Activated CD4-positive, CD25-positive, alpha-beta regulatory T cell treated with anti-CD3 and anti-CD28 coated beads, Interleukin-2, amount 50 U/mL, for 72 hours (primary cell): ENCODE data around the gene PLEKHA7.
"Not testable (repeated sequence)": the region's sequence is repeated elsewhere in the genome, so short reads cannot be mapped to it uniquely, and the experiment has no call there.

ENCODE experiments used
- DNase-seq: peaks from one replicate; pipeline ENCODE4 v3.0.0; 2021

Gene PLEKHA7

GRCh38 chr11:16977136-16977993 lies 36.8 kb downstream of the PLEKHA7 start:
- no peak for DNase-seq

GRCh38 chr11:16976379-16976778 lies 37.8 kb downstream of the PLEKHA7 start:
- no peak for DNase-seq

- no peak for DNase-seq
Measured at GRCh38 chr11:16975906-16976305, 38.3 kb downstream of the PLEKHA7 start.

GRCh38 chr11:16973338-16973964 lies 40.8 kb downstream of the PLEKHA7 start:
- DNase-seq = no peak

GRCh38 chr11:16969010-16969999 lies 44.9 kb downstream of the PLEKHA7 start:
- no peak for DNase-seq

- no peak for DNase-seq
Measured at GRCh38 chr11:16968196-16968595, 46.0 kb downstream of the PLEKHA7 start.

GRCh38 chr11:16966930-16967671 lies 47.1 kb downstream of the PLEKHA7 start:
- no peak for DNase-seq

GRCh38 chr11:16964501-16964900 lies 49.7 kb downstream of the PLEKHA7 start:
- no peak for DNase-seq

GRCh38 chr11:16963316-16963876 lies 50.8 kb downstream of the PLEKHA7 start:
- DNase-seq = no peak

GRCh38 chr11:16962589-16962988 lies 51.6 kb downstream of the PLEKHA7 start:
- not testable (repeated sequence) for DNase-seq

- no peak for DNase-seq
Measured at GRCh38 chr11:16962146-16962545, 52.1 kb downstream of the PLEKHA7 start.

GRCh38 chr11:16960250-16960649 lies 54.0 kb downstream of the PLEKHA7 start:
- no peak for DNase-seq

GRCh38 chr11:16959602-16960001 lies 54.6 kb downstream of the PLEKHA7 start:
- no peak for DNase-seq

- DNase-seq = no peak
Measured at GRCh38 chr11:16958833-16959232, 55.4 kb downstream of the PLEKHA7 start.

GRCh38 chr11:16956538-16957153 lies 57.6 kb downstream of the PLEKHA7 start:
- DNase-seq = no peak

- DNase-seq = no peak
Measured at GRCh38 chr11:16953663-16954062, 60.6 kb downstream of the PLEKHA7 start.

- DNase-seq = no peak
Measured at GRCh38 chr11:16946477-16947282, 67.5 kb downstream of the PLEKHA7 start.

- no peak for DNase-seq
Measured at GRCh38 chr11:16945671-16946469, 68.3 kb downstream of the PLEKHA7 start.

GRCh38 chr11:16942911-16943310 lies 71.3 kb downstream of the PLEKHA7 start:
- no peak for DNase-seq

- no peak for DNase-seq
Measured at GRCh38 chr11:16942342-16942741, 71.9 kb downstream of the PLEKHA7 start.
